OCI-LY3 (cell line): Measurements from ENCODE around the gene NFE2.

Experiments
- EZH2phosphoT487 ChIP-seq: fragments of 200-600 bp; shearing (Covaris generic); IDR thresholded peaks from 2 replicates; pipeline ENCODE4 v1.6.1; 2018; ENCODE audit warnings: antibody characterized with exemption, mixed run types, low read depth
- TF ChIP-seq, protein P1 (sequence below): fragments of 200-600, 300-600 bp; sonication (generic); IDR thresholded peaks from 2 replicates; pipeline ENCODE4 v1.5.1; 2014; ENCODE audit warnings: antibody characterized with exemption, low read length, low read depth

DNA sequence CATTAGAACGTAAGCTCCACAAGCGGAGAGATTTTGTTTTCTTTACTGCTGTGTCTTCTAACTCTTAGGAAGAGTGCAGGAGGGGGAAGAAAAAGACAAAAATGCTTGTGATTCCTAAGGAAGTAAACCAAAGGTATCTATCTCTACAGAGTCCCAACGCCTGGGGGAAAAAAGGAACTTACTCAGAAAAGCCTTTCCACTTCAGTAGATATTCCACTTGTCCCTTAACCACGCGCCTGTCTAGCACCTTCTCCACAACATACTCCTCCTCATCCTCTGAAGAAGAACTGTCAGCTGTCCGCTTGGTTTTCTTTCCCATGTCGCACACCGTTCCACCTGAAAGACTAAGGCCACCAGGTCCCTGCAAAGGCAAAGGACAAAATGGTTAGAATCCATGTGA lies 43.5 kb downstream of the NFE2 start:
- TF ChIP-seq, protein P1, sequence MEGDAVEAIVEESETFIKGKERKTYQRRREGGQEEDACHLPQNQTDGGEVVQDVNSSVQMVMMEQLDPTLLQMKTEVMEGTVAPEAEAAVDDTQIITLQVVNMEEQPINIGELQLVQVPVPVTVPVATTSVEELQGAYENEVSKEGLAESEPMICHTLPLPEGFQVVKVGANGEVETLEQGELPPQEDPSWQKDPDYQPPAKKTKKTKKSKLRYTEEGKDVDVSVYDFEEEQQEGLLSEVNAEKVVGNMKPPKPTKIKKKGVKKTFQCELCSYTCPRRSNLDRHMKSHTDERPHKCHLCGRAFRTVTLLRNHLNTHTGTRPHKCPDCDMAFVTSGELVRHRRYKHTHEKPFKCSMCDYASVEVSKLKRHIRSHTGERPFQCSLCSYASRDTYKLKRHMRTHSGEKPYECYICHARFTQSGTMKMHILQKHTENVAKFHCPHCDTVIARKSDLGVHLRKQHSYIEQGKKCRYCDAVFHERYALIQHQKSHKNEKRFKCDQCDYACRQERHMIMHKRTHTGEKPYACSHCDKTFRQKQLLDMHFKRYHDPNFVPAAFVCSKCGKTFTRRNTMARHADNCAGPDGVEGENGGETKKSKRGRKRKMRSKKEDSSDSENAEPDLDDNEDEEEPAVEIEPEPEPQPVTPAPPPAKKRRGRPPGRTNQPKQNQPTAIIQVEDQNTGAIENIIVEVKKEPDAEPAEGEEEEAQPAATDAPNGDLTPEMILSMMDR: no peak
- no peak for TF ChIP-seq EZH2phosphoT487
